Measurements from ENCODE around the gene RASSF3. TPM values are rescaled to one million over a fixed set of nuclear protein-coding genes. Genes with fewer than 3 reads are reported as not detected.

Gene RASSF3
- total RNA-seq, 2 experiments from 2014 or later = 16.3 to 49.9 TPM

DNA sequence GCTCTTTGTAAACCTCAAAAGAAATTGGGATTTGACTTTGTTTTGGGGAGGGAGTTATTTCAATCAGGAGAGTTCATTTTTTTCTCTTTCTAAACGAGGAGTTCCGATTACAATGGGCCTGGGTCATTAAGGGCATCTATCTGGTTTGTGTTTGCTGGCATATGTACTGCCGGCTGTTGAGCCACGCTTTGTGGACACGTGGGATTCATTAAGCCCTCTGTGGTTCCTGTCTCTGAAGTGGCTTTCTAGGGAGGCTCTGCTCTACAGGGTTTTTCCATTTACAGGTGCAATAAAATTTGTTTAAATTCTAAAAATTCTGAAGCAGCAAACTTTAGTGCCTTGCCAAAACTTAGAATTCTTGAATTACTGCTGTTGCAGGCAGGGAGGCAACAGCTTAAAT lies 91.0 kb downstream of the RASSF3 start:
- no peak overlapping the region for H2AFZ ChIP-seq (ENCODE audit: low read length)
- no peak overlapping the region for H3K27ac ChIP-seq (ENCODE audit: low read depth, low read length, poor library complexity, severe bottlenecking)
- CTCF ChIA-PET (ENCODE audit: unreplicated experiment) = no interaction called here
- peak; percentile 11 for DNase-seq (ENCODE audit: low spot score)
- H3K9me3 ChIP-seq (ENCODE audit: low read length) = no peaks in the 10 kb centered on the region
- peaks cover 30% of the 10 kb centered on the region; the same call in 1 of the 2 replicates for H3K36me3 ChIP-seq (ENCODE audit: insufficient read depth, low read length)
- POLR2A ChIA-PET = interaction anchor here (0.7 to 1.1 kb wide), 3 partner anchors 24 to 152 kb away, joined by 3 to 4 read pairs (median 3); no protein-coding TSS in a partner anchor
- no peaks in the 10 kb centered on the region for H3K9me2 ChIP-seq (ENCODE audit: insufficient read depth, low read length)
- no peak overlapping the region for H3K4me2 ChIP-seq (ENCODE audit: low read length)
- peaks cover 9% of the 10 kb centered on the region for H3K4me1 ChIP-seq (ENCODE audit: insufficient read depth, low read length, poor library complexity, severe bottlenecking)
- no peaks in the 10 kb centered on the region for H4K20me1 ChIP-seq (ENCODE audit: insufficient read depth, low read length)
- TF ChIP-seq CTCF (conservative IDR thresholded peaks at IDR 0.05; ENCODE audit: low read length) = no peak
- no peak for TF ChIP-seq EZH2phosphoT487 (IDR thresholded peaks at IDR 0.05; ENCODE audit: borderline replicate concordance, low read depth, low read length)
- H3K79me2 ChIP-seq (ENCODE audit: insufficient read depth, low read depth, low read length) = no peaks in the 10 kb centered on the region
- H3K4me3 ChIP-seq (ENCODE audit: low read depth, low read length, poor library complexity, severe bottlenecking) = no peak overlapping the region
- intact Hi-C loops (cut with micrococcal nuclease; ENCODE audit: unreplicated experiment) = no loop called here
- no TSS peak for BruUV-seq (replicated peaks)

DNA sequence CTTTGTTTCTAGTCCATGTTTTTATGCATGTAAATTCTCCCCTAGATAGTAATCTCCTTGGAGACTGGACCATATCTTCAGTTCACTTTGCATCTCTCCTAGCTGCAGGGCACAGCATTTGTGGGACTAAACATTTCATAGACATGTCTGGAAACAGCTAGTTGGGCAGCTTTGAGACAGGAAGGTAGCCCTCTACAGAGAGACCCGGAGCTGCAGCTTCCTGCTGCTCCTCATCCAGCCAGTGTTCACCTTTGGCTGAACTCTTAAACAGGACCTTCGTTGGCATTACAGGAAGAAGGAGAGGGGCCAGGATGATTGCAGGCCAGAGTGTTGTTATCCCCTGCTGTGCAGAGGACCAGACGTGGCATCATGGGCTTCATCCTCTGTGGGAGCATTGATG lies 96.0 kb downstream of the RASSF3 start:
- H3K79me2 ChIP-seq (ENCODE audit: insufficient read depth, low read depth, low read length) = no peaks in the 10 kb centered on the region
- ChIA-PET CTCF (ENCODE audit: unreplicated experiment) (interaction anchor here (0.9 kb wide), 1 partner anchor 22 kb away, joined by 3 read pairs; no protein-coding TSS in a partner anchor), POLR2A (interaction anchor here (0.6 kb wide), 2 partner anchors 14 to 44 kb away, joined by 4 read pairs; no protein-coding TSS in a partner anchor)
- H3K4me1 ChIP-seq (ENCODE audit: insufficient read depth, low read length, poor library complexity, severe bottlenecking) = peaks cover 1% of the 10 kb centered on the region
- H3K36me3 ChIP-seq (ENCODE audit: insufficient read depth, low read length) = no peaks in the 10 kb centered on the region
- H3K9me2 ChIP-seq (ENCODE audit: insufficient read depth, low read length) = no peaks in the 10 kb centered on the region
- intact Hi-C loops (cut with micrococcal nuclease; ENCODE audit: unreplicated experiment) = no loop called here
- H3K27ac ChIP-seq (ENCODE audit: low read depth, low read length, poor library complexity, severe bottlenecking) = no peak overlapping the region
- H4K20me1 ChIP-seq (ENCODE audit: insufficient read depth, low read length) = no peaks in the 10 kb centered on the region
- DNase-seq (ENCODE audit: low spot score) = no peak
- no peak overlapping the region for H2AFZ ChIP-seq (ENCODE audit: low read length)
- H3K4me3 ChIP-seq (ENCODE audit: low read depth, low read length, poor library complexity, severe bottlenecking) = no peak overlapping the region
- H3K4me2 ChIP-seq (ENCODE audit: low read length) = no peak overlapping the region
- no peak for TF ChIP-seq EZH2phosphoT487 (IDR thresholded peaks at IDR 0.05; ENCODE audit: borderline replicate concordance, low read depth, low read length)
- no peak for TF ChIP-seq CTCF (conservative IDR thresholded peaks at IDR 0.05; ENCODE audit: low read length)
- H3K9me3 ChIP-seq (ENCODE audit: low read length) = no peaks in the 10 kb centered on the region
- no TSS peak for BruUV-seq (replicated peaks)

- BruUV-seq (replicated peaks) = no TSS peak
- CTCF ChIA-PET (ENCODE audit: unreplicated experiment) = interaction anchor here (0.9 kb wide), 1 partner anchor 23 kb away, joined by 3 read pairs; no protein-coding TSS in a partner anchor
Observed at GRCh38 chr12:64706857-64707256, 96.6 kb downstream of the RASSF3 start.

More at GRCh38 chr12:64706857-64707256, 96.6 kb downstream of the RASSF3 start:
- Histone ChIP-seq H3K36me3 (ENCODE audit: insufficient read depth, low read length) (no peaks in the 10 kb centered on the region), H3K4me2 (ENCODE audit: low read length) (no peak overlapping the region), H3K4me3 (ENCODE audit: low read depth, low read length, poor library complexity, severe bottlenecking) (no peak overlapping the region), H3K4me1 (ENCODE audit: insufficient read depth, low read length, poor library complexity, severe bottlenecking) (no peaks in the 10 kb centered on the region), H3K27ac (ENCODE audit: low read depth, low read length, poor library complexity, severe bottlenecking) (no peak overlapping the region), H3K9me3 (ENCODE audit: low read length) (no peaks in the 10 kb centered on the region), H3K9me2 (ENCODE audit: insufficient read depth, low read length) (no peaks in the 10 kb centered on the region), H2AFZ (ENCODE audit: low read length) (no peak overlapping the region), H4K20me1 (ENCODE audit: insufficient read depth, low read length) (no peaks in the 10 kb centered on the region), H3K79me2 (ENCODE audit: insufficient read depth, low read depth, low read length) (no peaks in the 10 kb centered on the region)
- POLR2A ChIA-PET = interaction anchor here (0.6 to 1.6 kb wide), 4 partner anchors 10 to 162 kb away, joined by 3 to 7 read pairs (median 4); no protein-coding TSS in a partner anchor
- intact Hi-C loops (cut with micrococcal nuclease; ENCODE audit: unreplicated experiment) = no loop called here
- TF ChIP-seq CTCF (conservative IDR thresholded peaks at IDR 0.05; ENCODE audit: low read length) = no peak
- no peak for TF ChIP-seq EZH2phosphoT487 (IDR thresholded peaks at IDR 0.05; ENCODE audit: borderline replicate concordance, low read depth, low read length)
- DNase-seq (ENCODE audit: low spot score) = no peak

Data from OCI-LY7 (cell line).